Activated naive CD8-positive, alpha-beta T cell treated with anti-CD3 and anti-CD28 coated beads, Interleukin-2, amount 50 U/mL, for 24 hours (primary cell): ENCODE measurements around the gene PPARD.
A peak's percentile ranks its signal among the peaks of the same experiment; 100 is the strongest.
"Not testable (repeated sequence)": the region's sequence is repeated elsewhere in the genome, so short reads cannot be mapped to it uniquely, and the experiment has no call there.

ENCODE experiments used
- ATAC-seq: fragments of 150-1000 bp; cut with Tn5 transposase; one replicate; pipeline ENCODE4 v1.10.0; 2021
- DNase-seq: peaks from one replicate; pipeline ENCODE4 v3.0.0; 2021
- H3K27ac Mint-ChIP-seq: one replicate; pipeline ENCODE4 v1.8.0; 2021; ENCODE audit warnings: mild to moderate bottlenecking, mixed read lengths
- H3K27me3 Mint-ChIP-seq: one replicate; pipeline ENCODE4 v1.8.0; 2021; ENCODE audit warnings: mixed read lengths
- H3K36me3 Mint-ChIP-seq: one replicate; pipeline ENCODE4 v1.8.0; 2021; ENCODE audit warnings: low read depth, mixed read lengths
- H3K4me1 Mint-ChIP-seq: one replicate; pipeline ENCODE4 v1.8.0; 2021; ENCODE audit warnings: mixed read lengths
- H3K4me3 Mint-ChIP-seq: one replicate; pipeline ENCODE4 v1.8.0; 2021; ENCODE audit warnings: mild to moderate bottlenecking, moderate library complexity, mixed read lengths
- H3K9me3 Mint-ChIP-seq: one replicate; pipeline ENCODE4 v1.8.0; 2021; ENCODE audit warnings: mixed read lengths

The PPARD gene

GRCh38 chr6:35413911-35414310 lies 71.6 kb downstream of the PPARD start:
- peaks cover 40% of the 10 kb centered on the region for H3K4me1 Mint-ChIP-seq
- peaks cover 20% of the 10 kb centered on the region for H3K36me3 Mint-ChIP-seq
- DNase-seq (no peak), ATAC-seq (no peak)
- no peaks in the 10 kb centered on the region for H3K9me3 Mint-ChIP-seq
- no peaks in the 10 kb centered on the region for H3K27me3 Mint-ChIP-seq
- no peak overlapping the region for H3K4me3 Mint-ChIP-seq
- no peak overlapping the region for H3K27ac Mint-ChIP-seq

GRCh38 chr6:35415065-35415891 lies 72.9 kb downstream of the PPARD start:
- Mint-ChIP-seq H3K4me1 (peaks cover 46% of the 10 kb centered on the region), H3K27ac (no peak overlapping the region), H3K9me3 (no peaks in the 10 kb centered on the region), H3K4me3 (no peak overlapping the region), H3K36me3 (peaks cover 20% of the 10 kb centered on the region), H3K27me3 (no peaks in the 10 kb centered on the region)
- DNase-seq (no peak), ATAC-seq (no peak)

GRCh38 chr6:35417979-35418661 lies 75.8 kb downstream of the PPARD start:
- no peak overlapping the region for H3K4me3 Mint-ChIP-seq
- no peaks in the 10 kb centered on the region for H3K27me3 Mint-ChIP-seq
- peaks cover 17% of the 10 kb centered on the region for H3K36me3 Mint-ChIP-seq
- no peak for DNase-seq
- peak overlapping the region; percentile 53 for H3K27ac Mint-ChIP-seq
- no peaks in the 10 kb centered on the region for H3K9me3 Mint-ChIP-seq
- no peak for ATAC-seq
- peaks cover 31% of the 10 kb centered on the region for H3K4me1 Mint-ChIP-seq

GRCh38 chr6:35419417-35419816 lies 77.1 kb downstream of the PPARD start:
- Mint-ChIP-seq H3K27ac (no peak overlapping the region), H3K9me3 (no peaks in the 10 kb centered on the region), H3K4me3 (no peak overlapping the region), H3K4me1 (peaks cover 31% of the 10 kb centered on the region), H3K36me3 (peaks cover 18% of the 10 kb centered on the region), H3K27me3 (no peaks in the 10 kb centered on the region)
- ATAC-seq, result no peak
- no peak for DNase-seq

- H3K4me1 Mint-ChIP-seq, result peaks cover 30% of the 10 kb centered on the region
- no peak overlapping the region for H3K4me3 Mint-ChIP-seq
- no peaks in the 10 kb centered on the region for H3K9me3 Mint-ChIP-seq
- H3K36me3 Mint-ChIP-seq, result peaks cover 21% of the 10 kb centered on the region
- H3K27ac Mint-ChIP-seq, result no peak overlapping the region
- no peaks in the 10 kb centered on the region for H3K27me3 Mint-ChIP-seq
- DNase-seq (no peak), ATAC-seq (no peak)
Observed at GRCh38 chr6:35419961-35420360, 77.6 kb downstream of the PPARD start.

GRCh38 chr6:35425284-35425683 lies 82.9 kb downstream of the PPARD start:
- Mint-ChIP-seq H3K36me3 (peaks cover 35% of the 10 kb centered on the region), H3K27me3 (no peaks in the 10 kb centered on the region), H3K27ac (no peak overlapping the region), H3K4me3 (no peak overlapping the region), H3K9me3 (peaks cover 20% of the 10 kb centered on the region), H3K4me1 (no peaks in the 10 kb centered on the region)
- DNase-seq (no peak), ATAC-seq (no peak)

- Mint-ChIP-seq H3K4me3 (no peak overlapping the region), H3K27ac (no peak overlapping the region), H3K27me3 (no peaks in the 10 kb centered on the region), H3K9me3 (peaks cover 21% of the 10 kb centered on the region), H3K36me3 (peaks cover 33% of the 10 kb centered on the region), H3K4me1 (no peaks in the 10 kb centered on the region)
- DNase-seq (no peak), ATAC-seq (no peak)
Observed at GRCh38 chr6:35426074-35426473, 83.7 kb downstream of the PPARD start.

GRCh38 chr6:35427435-35427834 lies 85.1 kb downstream of the PPARD start:
- Mint-ChIP-seq H3K27ac (no peak overlapping the region), H3K4me3 (no peak overlapping the region), H3K36me3 (peaks cover 30% of the 10 kb centered on the region), H3K9me3 (peaks cover 21% of the 10 kb centered on the region), H3K27me3 (no peaks in the 10 kb centered on the region), H3K4me1 (no peaks in the 10 kb centered on the region)
- DNase-seq, result no peak
- ATAC-seq, result no peak

GRCh38 chr6:35427851-35428321 lies 85.5 kb downstream of the PPARD start:
- peaks cover 21% of the 10 kb centered on the region for H3K9me3 Mint-ChIP-seq
- no peak for ATAC-seq
- no peaks in the 10 kb centered on the region for H3K4me1 Mint-ChIP-seq
- no peaks in the 10 kb centered on the region for H3K27me3 Mint-ChIP-seq
- no peak overlapping the region for H3K4me3 Mint-ChIP-seq
- peaks cover 30% of the 10 kb centered on the region for H3K36me3 Mint-ChIP-seq
- no peak for DNase-seq
- H3K27ac Mint-ChIP-seq, result no peak overlapping the region

- DNase-seq (no peak), ATAC-seq (no peak)
- Mint-ChIP-seq H3K27ac (no peak overlapping the region), H3K4me3 (no peak overlapping the region), H3K27me3 (no peaks in the 10 kb centered on the region), H3K4me1 (no peaks in the 10 kb centered on the region), H3K36me3 (peaks cover 30% of the 10 kb centered on the region), H3K9me3 (peaks cover 21% of the 10 kb centered on the region)
Observed at GRCh38 chr6:35428421-35429149, 86.2 kb downstream of the PPARD start.

- no peak for DNase-seq
- Mint-ChIP-seq H3K36me3 (peaks cover 29% of the 10 kb centered on the region), H3K4me3 (no peak overlapping the region), H3K27ac (no peak overlapping the region), H3K4me1 (no peaks in the 10 kb centered on the region), H3K9me3 (peaks cover 21% of the 10 kb centered on the region), H3K27me3 (no peaks in the 10 kb centered on the region)
- no peak for ATAC-seq
Observed at GRCh38 chr6:35429463-35429862, 87.1 kb downstream of the PPARD start.

GRCh38 chr6:35432291-35432690 lies 89.9 kb downstream of the PPARD start:
- ATAC-seq (no peak), DNase-seq (no peak)
- no peaks in the 10 kb centered on the region for H3K4me1 Mint-ChIP-seq
- no peaks in the 10 kb centered on the region for H3K27me3 Mint-ChIP-seq
- H3K9me3 Mint-ChIP-seq, result peaks cover 21% of the 10 kb centered on the region
- H3K4me3 Mint-ChIP-seq, result no peak overlapping the region
- peaks cover 18% of the 10 kb centered on the region for H3K36me3 Mint-ChIP-seq
- H3K27ac Mint-ChIP-seq, result no peak overlapping the region

- not testable (repeated sequence) for DNase-seq, H3K4me1 Mint-ChIP-seq, ATAC-seq, H3K27me3 Mint-ChIP-seq, H3K27ac Mint-ChIP-seq, H3K4me3 Mint-ChIP-seq
- H3K9me3 Mint-ChIP-seq, result peaks cover 21% of the 10 kb centered on the region
- peaks cover 18% of the 10 kb centered on the region for H3K36me3 Mint-ChIP-seq
Observed at GRCh38 chr6:35432702-35433101, 90.3 kb downstream of the PPARD start.

- Mint-ChIP-seq H3K36me3 (no peaks in the 10 kb centered on the region), H3K27ac (no peak overlapping the region)
Observed at GRCh38 chr6:35435074-35435837, 92.9 kb downstream of the PPARD start.

More at GRCh38 chr6:35435074-35435837, 92.9 kb downstream of the PPARD start:
- H3K4me3 Mint-ChIP-seq, result no peak overlapping the region
- ATAC-seq (no peak), DNase-seq (no peak)
- no peaks in the 10 kb centered on the region for H3K4me1 Mint-ChIP-seq
- peaks cover 2% of the 10 kb centered on the region for H3K9me3 Mint-ChIP-seq
- no peaks in the 10 kb centered on the region for H3K27me3 Mint-ChIP-seq
